Right cardiac atrium (tissue), 5 donors: ENCODE results near the gene CNTRL. TPM values are rescaled to one million over a fixed set of nuclear protein-coding genes. Genes with fewer than 3 reads are reported as not detected.
A peak's percentile ranks its signal among the peaks of the same experiment; 100 is the strongest.
"Not testable (repeated sequence)": the region's sequence is repeated elsewhere in the genome, so short reads cannot be mapped to it uniquely, and the experiment has no call there.

Experiments used
- ATAC-seq, 2 donors: fragments of 200-7000 bp; cut with Tn5 transposase; one replicate each; pipeline versions ENCODE4 v1.8.0 to v1.9.1; 2020; ENCODE audit warnings: moderate library complexity in 2 of 2, mild to moderate bottlenecking in 1 of 2
- DNase-seq, 3 donors: peaks; one replicate each; pipeline ENCODE4 v3.0.0-alpha.2; 2020
- H3K27ac ChIP-seq: one replicate; pipeline ENCODE4 v1.5.1; 2013; ENCODE audit warnings: mild to moderate bottlenecking, low read length, control low read depth, moderate library complexity
- H3K27me3 ChIP-seq: one replicate; pipeline ENCODE4 v1.6.1; 2013; ENCODE audit not compliant: control insufficient read depth, insufficient read depth
- H3K4me1 ChIP-seq: one replicate; pipeline ENCODE4 v1.6.1; 2013; ENCODE audit warnings: low read length; ENCODE audit not compliant: control insufficient read depth, insufficient read depth
- H3K4me3 ChIP-seq: one replicate; pipeline ENCODE4 v1.5.1; 2013; ENCODE audit warnings: low read length, control low read depth
- H3K9me3 ChIP-seq: one replicate; pipeline ENCODE4 v1.6.1; 2013; ENCODE audit warnings: low read length; ENCODE audit not compliant: control insufficient read depth
- WGBS: extraction: QIAGEN DNeasy Blood & Tissue Kit; methylation state at CpG from one replicate; pipeline ENCODE4 v1.1.7; 2013; 5-methylcytosine and 5-hydroxymethylcytosine counted together
- intact Hi-C, 4 donors: fragments of 100-400 bp; cut with DNase I; formaldehyde crosslinking; loops; one replicate each; pipeline versions ENCODE4 v1.11.0 to v1.14.0; 2022 to 2023
- polyA plus RNA-seq: library from polyadenylated mRNA; stranded (reverse); fragments of 200-250 nt; gene quantifications from one replicate; pipeline ENCODE4 v1.2.3, GENCODE V29; 2013
- total RNA-seq, 4 donors: library from RNA; stranded (reverse); fragmentation: NEBNext Ultra II Directional; extraction: Animal tissue kit (Norgen Biotek cat#: 25700); gene quantifications; one replicate each; pipeline ENCODE4 v1.2.1, GENCODE V29; 2021
- donor health status: healthy with polysubstance abuse.
- donor health status: DM: no; HTN: yes; CAD: no.
- donor health status: DM: no; HTN: no; CAD: no.
- donor health status: DM: no; HTN: yes; CAD: no; lungs with severe emphysema.
- donor health status: DM: yes; HTN: yes; CAD: no.

Gene CNTRL
- total and polyA plus RNA-seq, 5 donors = 3.4 to 6.4 (median 5.4) TPM

DNA sequence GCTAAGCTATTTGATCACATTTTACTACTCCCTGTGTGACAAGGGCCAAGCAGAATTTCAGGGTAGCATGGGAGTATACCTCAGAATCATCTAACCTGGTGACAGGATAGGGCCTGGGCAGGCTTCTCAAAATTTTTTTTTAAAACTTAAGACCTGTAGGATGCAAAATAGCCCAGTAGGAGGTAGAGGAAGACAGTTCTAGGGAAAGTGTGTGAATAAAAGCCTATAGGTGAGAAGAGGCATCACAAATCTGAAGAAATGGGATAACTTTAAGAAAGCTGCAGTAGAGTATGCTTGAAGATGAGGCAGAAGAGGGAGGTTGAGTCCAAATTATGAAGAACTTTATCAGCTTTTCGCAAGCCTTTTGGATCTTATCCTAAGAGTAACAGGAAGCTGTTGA, 32.3 kb downstream of the CNTRL start:
- H3K27ac ChIP-seq = no peak overlapping the region
- peaks cover 1% of the 10 kb centered on the region for H3K4me1 ChIP-seq
- ATAC-seq = no peak
- DNase-seq = no peak
- WGBS = 37% methylated on average over 1 of the region's 1 CpG
- intact Hi-C loops = no loop called here
- H3K4me3 ChIP-seq = no peak overlapping the region
- H3K27me3 ChIP-seq = no peaks in the 10 kb centered on the region
- H3K9me3 ChIP-seq = no peaks in the 10 kb centered on the region

DNA sequence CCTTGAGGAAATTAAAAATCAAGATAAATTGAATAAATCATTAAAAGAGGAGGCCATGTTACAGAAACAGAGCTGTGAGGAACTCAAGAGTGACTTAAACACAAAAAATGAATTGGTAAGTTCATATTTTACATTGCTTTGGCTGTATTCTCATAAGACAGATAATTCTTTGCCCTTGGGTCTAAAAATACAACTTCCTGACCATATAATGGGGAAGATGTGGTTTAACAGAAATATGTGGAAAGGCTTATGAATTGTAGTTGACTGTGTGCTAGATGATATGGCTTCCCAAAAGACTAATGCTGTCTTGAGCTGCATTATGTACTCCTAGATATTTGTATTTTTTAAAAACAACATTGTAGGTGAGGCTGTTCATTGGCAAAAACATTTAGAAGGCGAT, 33.1 kb downstream of the CNTRL start:
- DNase-seq = no peak
- ATAC-seq = no peak

DNA sequence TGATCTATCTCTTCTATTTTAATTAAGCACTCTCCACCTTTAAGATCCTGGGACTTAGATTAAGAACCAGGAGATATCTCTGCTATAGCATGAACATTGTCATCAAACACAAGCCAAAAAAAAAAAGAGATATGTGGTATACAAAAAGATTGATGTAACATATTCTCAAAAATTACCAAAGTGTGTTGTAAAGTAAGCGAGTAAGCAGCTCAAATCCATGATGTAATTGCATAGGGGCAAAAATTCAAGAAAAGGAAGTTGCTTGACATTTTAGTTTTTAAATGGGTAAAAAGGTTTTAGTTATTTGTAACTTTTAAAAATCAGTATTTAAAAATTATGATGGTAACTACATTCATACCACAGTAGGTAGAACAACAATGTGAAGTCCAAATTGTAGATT, 40.7 kb downstream of the CNTRL start:
- no peaks in the 10 kb centered on the region for H3K27me3 ChIP-seq
- no peak overlapping the region for H3K4me3 ChIP-seq
- ATAC-seq (no peak), DNase-seq (no peak)
- H3K27ac ChIP-seq = no peak overlapping the region
- intact Hi-C loops = no loop called here
- no peaks in the 10 kb centered on the region for H3K9me3 ChIP-seq
- no peaks in the 10 kb centered on the region for H3K4me1 ChIP-seq
- WGBS = 91% methylated on average over 1 of the region's 1 CpG

More for the DNA sequence above, 33.1 kb downstream of the CNTRL start:
- Histone ChIP-seq H3K27me3 (no peaks in the 10 kb centered on the region), H3K4me1 (peaks cover 1% of the 10 kb centered on the region), H3K27ac (no peak overlapping the region), H3K4me3 (no peak overlapping the region), H3K9me3 (no peaks in the 10 kb centered on the region)
- intact Hi-C loops = no loop called here
- WGBS = 79% methylated on average over 1 of the region's 1 CpG

DNA sequence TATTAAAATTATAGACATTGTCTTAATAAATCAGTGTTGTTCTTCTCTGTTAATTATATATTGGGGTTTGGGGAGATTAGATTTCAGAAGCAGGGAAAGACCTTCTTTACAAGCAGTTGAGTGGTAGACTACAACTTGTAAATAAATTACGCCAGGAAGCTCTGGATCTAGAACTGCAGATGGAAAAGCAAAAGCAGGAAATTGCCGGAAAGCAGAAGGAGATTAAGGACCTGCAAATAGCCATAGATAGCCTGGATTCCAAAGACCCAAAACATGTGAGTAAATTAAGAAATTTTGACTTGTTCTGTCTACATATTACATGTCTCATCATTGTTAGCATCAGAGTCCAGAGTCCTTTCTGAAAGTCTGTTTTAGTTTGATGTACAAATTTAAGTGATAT, 43.5 kb downstream of the CNTRL start:
- intact Hi-C loops = no loop called here
- Histone ChIP-seq H3K4me3 (no peak overlapping the region), H3K27me3 (no peaks in the 10 kb centered on the region), H3K4me1 (no peaks in the 10 kb centered on the region), H3K9me3 (no peaks in the 10 kb centered on the region), H3K27ac (no peak overlapping the region)
- ATAC-seq (no peak), DNase-seq (no peak)
- 73% methylated on average over 2 of the region's 2 CpGs for WGBS

DNA sequence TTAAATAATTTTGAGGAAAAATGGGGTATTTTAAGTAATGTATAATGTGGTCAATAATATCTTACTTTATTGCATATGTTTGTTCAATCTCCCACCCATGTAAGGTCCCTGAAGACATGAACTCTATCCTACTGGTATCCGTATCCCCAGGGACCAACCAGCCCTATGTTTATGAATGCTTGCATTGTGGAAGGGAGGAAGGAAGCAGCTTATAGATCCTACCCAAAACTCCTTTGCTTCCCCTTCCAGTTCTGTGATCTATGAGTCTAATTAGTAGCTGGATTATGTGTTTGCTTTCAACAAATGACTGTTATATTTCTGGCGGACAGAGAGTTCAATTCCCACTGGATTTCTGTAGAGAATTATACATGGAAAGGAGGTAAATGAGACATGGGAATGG, 45.6 kb downstream of the CNTRL start:
- ATAC-seq (no peak), DNase-seq (no peak)
- 81% methylated on average over 2 of the region's 2 CpGs for WGBS
- Histone ChIP-seq H3K27ac (no peak overlapping the region), H3K27me3 (no peaks in the 10 kb centered on the region), H3K9me3 (no peaks in the 10 kb centered on the region), H3K4me3 (no peak overlapping the region), H3K4me1 (no peaks in the 10 kb centered on the region)
- intact Hi-C loops = no loop called here

DNA sequence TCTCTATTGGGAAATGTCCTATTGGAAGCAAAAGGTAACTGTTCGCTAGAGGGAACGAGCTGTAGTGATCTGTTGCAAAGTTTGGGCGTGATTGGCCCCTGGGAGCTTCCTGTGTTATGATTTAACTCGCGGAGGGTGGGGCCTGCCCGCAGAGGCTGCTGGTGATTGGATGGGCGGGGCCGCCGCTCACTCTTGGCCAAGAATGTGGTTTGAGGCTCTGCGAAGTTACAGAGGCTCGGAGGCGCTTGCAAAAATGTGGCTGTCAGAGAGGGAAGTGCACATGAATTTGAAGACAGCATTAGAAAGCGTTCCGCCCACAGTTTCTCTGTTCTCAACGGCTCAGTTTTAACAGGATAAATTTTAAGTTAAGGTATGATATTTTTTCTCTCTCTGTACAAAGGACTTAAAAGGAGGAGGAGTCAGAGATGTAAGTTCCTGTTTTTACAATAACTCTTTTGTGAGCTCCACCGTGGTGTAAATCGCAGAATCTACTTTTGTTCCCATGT, 46.9 kb downstream of the CNTRL start:
- ATAC-seq (peak; percentile 100), DNase-seq (peak; percentile 98 to 99 (median 99))
- intact Hi-C loops = no loop called here
- Histone ChIP-seq H3K4me3 (peak overlapping the region; percentile 65), H3K27me3 (no peaks in the 10 kb centered on the region), H3K27ac (no peak overlapping the region), H3K4me1 (no peaks in the 10 kb centered on the region), H3K9me3 (no peaks in the 10 kb centered on the region)
- WGBS = under 1% methylated on average over 17 of the region's 17 CpGs

DNA sequence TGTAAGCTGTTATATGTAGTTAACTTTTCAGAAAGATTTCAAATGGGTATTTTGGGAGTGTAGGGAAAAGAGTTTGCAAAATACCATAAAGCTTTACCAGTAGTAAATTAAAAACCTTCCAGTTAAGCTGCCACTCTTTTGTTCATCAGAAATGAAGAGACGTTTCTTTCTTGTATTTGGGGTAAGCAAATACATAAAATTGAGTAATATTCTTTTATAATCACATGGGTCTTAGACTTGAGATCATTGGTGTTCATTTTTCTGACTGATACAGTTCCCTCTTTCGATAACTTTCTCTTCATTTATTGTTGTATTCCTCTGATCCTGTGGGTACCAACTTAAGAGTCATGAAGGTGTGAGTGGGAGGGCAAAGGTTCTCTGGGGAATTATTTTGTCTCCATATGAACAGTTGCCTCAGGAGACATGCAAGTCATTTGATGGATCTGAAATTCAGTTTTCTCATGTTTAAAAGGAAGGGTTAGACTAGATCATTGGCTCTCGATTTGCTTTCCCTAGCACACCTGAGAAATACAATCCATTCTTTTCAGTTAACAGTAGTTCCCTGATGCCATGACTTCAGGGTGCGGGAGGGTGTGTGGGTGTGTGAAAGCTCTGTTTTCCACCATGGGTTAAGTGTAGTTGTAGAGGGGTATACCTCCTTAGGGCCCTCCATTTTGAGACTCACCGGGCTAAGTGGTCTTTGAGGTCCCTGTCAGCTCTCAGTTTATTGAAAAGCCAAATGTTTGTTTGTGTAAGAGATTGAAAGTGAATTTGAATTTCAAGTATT, 47.7 kb downstream of the CNTRL start:
- Histone ChIP-seq H3K27ac (no peak overlapping the region), H3K4me1 (no peaks in the 10 kb centered on the region), H3K27me3 (no peaks in the 10 kb centered on the region), H3K4me3 (peak overlapping the region; percentile 65), H3K9me3 (no peaks in the 10 kb centered on the region)
- DNase-seq (no peak), ATAC-seq (no peak)
- WGBS = 56% methylated on average over 5 of the region's 5 CpGs
- intact Hi-C loops = no loop called here

DNA sequence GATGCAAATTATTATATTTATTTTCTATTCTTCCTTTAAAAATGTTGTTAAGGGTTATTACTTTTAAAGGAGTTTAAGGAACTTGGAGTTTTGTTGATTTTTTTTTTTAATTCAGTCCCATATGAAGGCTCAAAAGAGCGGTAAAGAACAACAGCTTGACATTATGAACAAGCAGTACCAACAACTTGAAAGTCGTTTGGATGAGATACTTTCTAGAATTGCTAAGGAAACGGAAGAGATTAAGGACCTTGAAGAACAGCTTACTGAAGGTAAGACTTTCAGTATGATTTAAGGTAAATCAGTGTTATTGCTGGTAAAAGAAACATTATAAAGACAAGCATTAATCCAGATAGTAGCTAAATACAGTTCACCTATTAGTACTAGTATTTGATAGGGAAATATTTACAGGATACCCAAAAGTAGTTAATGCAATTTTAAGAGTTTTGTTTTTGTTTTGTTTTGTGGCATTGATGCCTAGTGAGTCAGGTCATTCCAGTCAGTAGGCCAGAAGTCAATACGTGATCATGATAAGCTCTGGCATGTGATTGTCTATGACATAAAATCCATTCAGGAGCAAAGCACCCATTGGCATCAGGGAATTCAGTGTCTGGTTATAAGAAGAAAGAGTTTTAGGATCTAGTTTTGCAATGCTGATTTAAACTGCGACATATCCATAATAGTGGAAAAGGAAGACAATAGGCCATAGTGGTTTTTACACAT, 49.2 kb downstream of the CNTRL start:
- DNase-seq (no peak), ATAC-seq (no peak)
- Histone ChIP-seq H3K27me3 (no peaks in the 10 kb centered on the region), H3K4me1 (no peaks in the 10 kb centered on the region), H3K4me3 (no peak overlapping the region), H3K9me3 (no peaks in the 10 kb centered on the region), H3K27ac (no peak overlapping the region)
- intact Hi-C loops = no loop called here
- whole genome bisulfite sequencing = 87% methylated on average over 5 of the region's 5 CpGs

DNA sequence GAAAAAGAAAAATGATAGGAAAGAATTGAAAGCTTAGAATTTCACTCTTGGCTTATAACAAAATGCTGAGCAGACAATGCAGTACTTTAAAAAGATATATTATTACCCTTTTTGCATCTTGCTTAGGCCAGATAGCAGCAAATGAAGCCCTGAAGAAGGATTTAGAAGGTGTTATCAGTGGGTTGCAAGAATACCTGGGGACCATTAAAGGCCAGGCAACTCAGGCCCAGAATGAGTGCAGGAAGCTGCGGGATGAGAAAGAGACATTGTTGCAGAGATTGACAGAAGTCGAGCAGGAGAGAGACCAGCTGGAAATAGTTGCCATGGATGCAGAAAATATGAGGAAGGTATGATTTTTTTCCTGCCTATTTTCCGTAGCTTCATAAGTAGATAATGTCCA, 50.8 kb downstream of the CNTRL start:
- Histone ChIP-seq H3K27ac (no peak overlapping the region), H3K4me1 (no peaks in the 10 kb centered on the region), H3K4me3 (no peak overlapping the region), H3K9me3 (no peaks in the 10 kb centered on the region), H3K27me3 (no peaks in the 10 kb centered on the region)
- intact Hi-C loops = no loop called here
- DNase-seq = no peak
- ATAC-seq = no peak
- 46% methylated on average over 3 of the region's 3 CpGs for WGBS

DNA sequence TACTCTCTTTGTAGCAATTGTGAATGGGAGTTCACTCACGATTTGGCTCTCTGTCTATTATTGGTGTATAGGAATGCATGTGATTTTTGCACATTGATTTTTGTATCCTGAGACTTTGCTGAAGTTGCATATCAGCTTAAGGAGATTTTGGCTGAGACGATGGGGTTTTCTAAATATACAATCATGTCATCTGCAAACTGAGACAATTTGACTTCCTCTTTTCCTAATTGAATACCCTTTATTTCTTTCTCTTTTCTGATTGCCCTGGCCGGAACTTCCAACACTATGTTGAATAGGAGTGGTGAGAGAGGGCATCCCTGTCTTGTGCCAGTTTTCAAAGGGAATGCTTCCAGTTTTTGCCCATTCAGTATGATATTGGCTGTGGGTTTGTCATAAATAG, 54.6 kb downstream of the CNTRL start:
- ATAC-seq, DNase-seq, H3K27me3 ChIP-seq, H3K4me1 ChIP-seq, H3K9me3 ChIP-seq, intact Hi-C loops, H3K4me3 ChIP-seq, H3K27ac ChIP-seq: not testable (repeated sequence)
- 82% methylated on average over 3 of the region's 3 CpGs for WGBS

DNA sequence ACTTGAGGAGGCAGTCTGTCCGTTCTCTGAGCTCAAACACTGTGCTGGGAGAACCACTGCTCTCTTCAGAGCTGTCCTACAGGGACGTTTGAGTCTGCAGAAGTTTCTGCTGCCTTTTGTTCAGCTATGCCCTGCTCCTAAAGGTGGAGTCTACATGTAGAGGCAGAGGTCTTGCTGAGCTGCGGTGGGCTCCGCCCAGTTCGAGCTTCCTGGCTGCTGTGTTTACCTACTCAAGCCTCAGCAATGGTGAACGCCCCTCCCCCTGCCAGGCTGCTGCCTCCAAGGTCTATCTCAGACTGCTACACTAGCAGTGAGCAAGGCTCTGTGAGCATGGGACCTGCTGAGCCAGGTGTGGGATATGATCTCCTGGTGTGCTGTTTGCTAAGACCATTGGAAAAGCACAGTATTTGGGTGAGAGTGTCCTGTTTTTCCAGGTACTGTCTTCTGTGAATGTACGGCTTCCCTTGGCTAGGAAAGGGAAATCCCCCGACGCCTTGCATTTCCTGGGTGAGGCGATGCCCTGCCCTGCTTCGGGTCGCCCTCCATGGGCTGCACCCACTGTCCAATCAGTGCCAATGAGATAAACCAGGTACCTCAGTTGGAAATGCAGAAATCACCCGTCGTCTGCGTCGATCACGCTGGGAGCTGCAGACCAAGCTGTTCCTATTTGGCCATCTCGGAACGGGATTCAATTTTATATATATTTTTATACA, 58.5 kb downstream of the CNTRL start:
- DNase-seq = peak; percentile 15 to 67 (median 55)
- intact Hi-C loops = no loop called here
- WGBS = 87% methylated on average over 19 of the region's 19 CpGs
- ATAC-seq = no peak
- no peak overlapping the region for H3K27ac ChIP-seq
- no peaks in the 10 kb centered on the region for H3K9me3 ChIP-seq
- H3K4me1 ChIP-seq = no peaks in the 10 kb centered on the region
- H3K4me3 ChIP-seq = no peak overlapping the region
- no peaks in the 10 kb centered on the region for H3K27me3 ChIP-seq
